Measurements from ENCODE around the gene IMPDH1.

- no peak for TF ChIP-seq POLR2A (IDR thresholded peaks at IDR 0.05)
- no peak for TF ChIP-seq EP300 (IDR thresholded peaks at IDR 0.05)
- TF ChIP-seq CTCF (IDR thresholded peaks at IDR 0.05), result no peak
These were observed 46.5 kb downstream of the IMPDH1 start for GRCh38 chr7:128363261-128363721.
